OCI-LY7 (cell line): ENCODE results near the gene HPCAL4.

Experiments
- EZH2phosphoT487 ChIP-seq: fragments of 200-600 bp; sonication (generic); IDR thresholded peaks from 2 replicates; pipeline ENCODE4 v1.6.1; 2018; ENCODE audit warnings: low read depth, borderline replicate concordance, mild to moderate bottlenecking, mixed run types, antibody characterized with exemption, low read length, moderate library complexity, mixed read lengths
- TF ChIP-seq, protein P1 (sequence below): fragments of 200-600 bp; sonication (generic); conservative IDR thresholded peaks from 2 replicates; pipeline ENCODE4 v1.5.1; 2014; ENCODE audit warnings: mild to moderate bottlenecking, antibody characterized with exemption, low read length, moderate library complexity, mixed read lengths

DNA sequence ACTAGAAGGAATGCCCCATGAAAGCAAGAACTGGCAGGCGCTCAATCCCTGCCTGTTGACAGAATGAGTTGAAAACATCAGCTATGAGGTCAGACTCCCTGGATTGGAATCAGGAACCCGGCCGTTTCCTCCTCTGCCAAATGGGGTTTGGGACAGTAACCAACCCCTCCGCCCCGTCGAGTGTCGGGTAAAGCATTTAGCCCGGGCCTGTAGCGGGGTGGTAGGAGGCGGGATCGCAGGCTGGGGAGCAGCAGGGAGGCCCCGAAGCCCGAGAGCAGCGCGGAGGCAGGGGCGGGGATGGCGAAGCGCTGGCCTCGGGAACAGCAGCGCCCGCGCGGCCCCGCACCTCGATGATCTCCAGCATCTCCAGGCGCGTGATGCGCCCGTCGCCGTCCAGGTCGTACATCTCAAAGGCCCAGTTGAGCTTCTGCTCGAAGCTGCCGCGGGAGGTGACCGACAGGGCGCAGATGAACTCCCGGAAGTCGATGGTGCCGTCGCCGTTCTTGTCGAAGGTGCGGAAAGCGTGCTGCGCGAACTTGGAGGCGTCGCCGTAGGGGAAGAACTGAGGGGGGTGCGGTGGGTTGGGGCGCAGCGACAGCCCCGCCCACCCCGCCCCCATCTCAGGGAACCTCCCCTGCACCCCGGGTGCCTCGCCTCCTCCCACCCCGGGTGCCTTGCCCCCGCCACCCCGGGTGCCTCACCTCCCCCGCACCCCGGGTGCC, 7.5 kb downstream of the HPCAL4 start:
- TF ChIP-seq, protein P1, sequence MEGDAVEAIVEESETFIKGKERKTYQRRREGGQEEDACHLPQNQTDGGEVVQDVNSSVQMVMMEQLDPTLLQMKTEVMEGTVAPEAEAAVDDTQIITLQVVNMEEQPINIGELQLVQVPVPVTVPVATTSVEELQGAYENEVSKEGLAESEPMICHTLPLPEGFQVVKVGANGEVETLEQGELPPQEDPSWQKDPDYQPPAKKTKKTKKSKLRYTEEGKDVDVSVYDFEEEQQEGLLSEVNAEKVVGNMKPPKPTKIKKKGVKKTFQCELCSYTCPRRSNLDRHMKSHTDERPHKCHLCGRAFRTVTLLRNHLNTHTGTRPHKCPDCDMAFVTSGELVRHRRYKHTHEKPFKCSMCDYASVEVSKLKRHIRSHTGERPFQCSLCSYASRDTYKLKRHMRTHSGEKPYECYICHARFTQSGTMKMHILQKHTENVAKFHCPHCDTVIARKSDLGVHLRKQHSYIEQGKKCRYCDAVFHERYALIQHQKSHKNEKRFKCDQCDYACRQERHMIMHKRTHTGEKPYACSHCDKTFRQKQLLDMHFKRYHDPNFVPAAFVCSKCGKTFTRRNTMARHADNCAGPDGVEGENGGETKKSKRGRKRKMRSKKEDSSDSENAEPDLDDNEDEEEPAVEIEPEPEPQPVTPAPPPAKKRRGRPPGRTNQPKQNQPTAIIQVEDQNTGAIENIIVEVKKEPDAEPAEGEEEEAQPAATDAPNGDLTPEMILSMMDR: no peak
- TF ChIP-seq EZH2phosphoT487: no peak
